Mucosa of rectum (tissue), 2 donors: ENCODE measurements around the gene GALC.

Experiments
- H3K27ac ChIP-seq, 2 donors: one replicate each; pipeline ENCODE4 v1.7.0; 2013; ENCODE audit warnings: inconsistent platforms in 2 of 2, low read depth in 2 of 2, low read length in 2 of 2
- H3K27me3 ChIP-seq, 2 donors: one replicate each; pipeline ENCODE4 v1.7.0; 2013; ENCODE audit warnings: low read length in 2 of 2; ENCODE audit not compliant: control insufficient read depth in 2 of 2, insufficient read depth in 2 of 2
- H3K36me3 ChIP-seq, 2 donors: one replicate each; pipeline ENCODE4 v1.7.0; 2013; ENCODE audit warnings: low read length in 2 of 2; ENCODE audit not compliant: control insufficient read depth in 2 of 2, insufficient read depth in 2 of 2
- H3K4me1 ChIP-seq, 2 donors: one replicate each; pipeline ENCODE4 v1.7.0; 2013; ENCODE audit warnings: low read length in 2 of 2, mild to moderate bottlenecking in 1 of 2; ENCODE audit not compliant: control insufficient read depth in 2 of 2, insufficient read depth in 2 of 2
- H3K4me3 ChIP-seq, 2 donors: one replicate each; pipeline ENCODE4 v1.7.0; 2013; ENCODE audit warnings: low read length in 2 of 2
- H3K9ac ChIP-seq, 2 donors: one replicate each; pipeline ENCODE4 v1.7.0; 2013; ENCODE audit warnings: low read length in 2 of 2, low read depth in 1 of 2, mild to moderate bottlenecking in 1 of 2
- H3K9me3 ChIP-seq, 2 donors: one replicate each; pipeline ENCODE4 v1.7.0; 2013; ENCODE audit warnings: low read length in 2 of 2; ENCODE audit not compliant: control insufficient read depth in 2 of 2
- donor health status: healthy.
- donor health status: Normal muscosa, but diverticular disease.

GALC gene

GRCh38 chr14:87967496-87967895 lies 25.5 kb downstream of the GALC start:
- Histone ChIP-seq H3K9me3 (no peaks in the 10 kb centered on the region), H3K27me3 (no peaks in the 10 kb centered on the region)

DNA sequence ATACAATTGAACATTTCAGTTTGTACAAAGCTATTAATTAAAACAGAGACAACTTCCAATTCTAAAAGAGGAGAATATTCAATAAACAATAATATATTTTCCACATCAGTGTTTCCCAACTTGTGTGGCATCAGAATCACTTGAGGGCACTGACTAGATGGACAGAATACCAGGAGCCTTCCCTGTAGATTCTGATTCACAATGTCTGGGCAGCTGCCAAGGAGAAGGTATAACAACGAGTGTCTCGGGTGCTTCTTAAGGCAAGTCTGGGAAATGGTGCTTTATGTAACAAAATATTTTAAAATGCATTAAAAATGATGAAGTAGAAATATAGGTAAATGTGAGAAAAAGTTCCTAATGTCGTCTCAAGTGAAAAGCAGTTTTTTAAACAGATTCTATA lies 26.2 kb downstream of the GALC start:
- Histone ChIP-seq H3K4me3 (no peak overlapping the region), H3K27ac (no peak overlapping the region), H3K4me1 (peaks cover 0 to 3% of the 10 kb centered on the region in 2 donors), H3K9ac (no peak overlapping the region), H3K36me3 (peaks cover 9 to 19% of the 10 kb centered on the region in 2 donors), H3K27me3 (no peaks in the 10 kb centered on the region), H3K9me3 (no peaks in the 10 kb centered on the region)

More at GRCh38 chr14:87967496-87967895, 25.5 kb downstream of the GALC start:
- Histone ChIP-seq H3K36me3 (peaks cover 6 to 15% of the 10 kb centered on the region in 2 donors), H3K4me1 (peaks cover 0 to 3% of the 10 kb centered on the region in 2 donors), H3K27ac (no peak overlapping the region), H3K4me3 (no peak overlapping the region), H3K9ac (no peak overlapping the region)

GRCh38 chr14:87961246-87961645 lies 31.7 kb downstream of the GALC start:
- H3K9ac ChIP-seq, result no peak overlapping the region
- H3K4me1 ChIP-seq, result peaks cover 0 to 3% of the 10 kb centered on the region in 2 donors
- H3K27ac ChIP-seq, result no peak overlapping the region
- peaks cover 10% of the 10 kb centered on the region in 2 donors for H3K36me3 ChIP-seq
- no peak overlapping the region for H3K4me3 ChIP-seq
- no peaks in the 10 kb centered on the region for H3K27me3 ChIP-seq
- H3K9me3 ChIP-seq, result no peaks in the 10 kb centered on the region

GRCh38 chr14:87960013-87960787 lies 32.8 kb downstream of the GALC start:
- H3K27me3 ChIP-seq, result no peaks in the 10 kb centered on the region
- no peaks in the 10 kb centered on the region for H3K9me3 ChIP-seq
- H3K4me3 ChIP-seq, result no peak overlapping the region
- H3K36me3 ChIP-seq, result peaks cover 10% of the 10 kb centered on the region in 2 donors
- no peak overlapping the region for H3K9ac ChIP-seq
- H3K4me1 ChIP-seq, result no peaks in the 10 kb centered on the region
- H3K27ac ChIP-seq, result no peak overlapping the region

- Histone ChIP-seq H3K4me1 (no peaks in the 10 kb centered on the region), H3K36me3 (no peaks in the 10 kb centered on the region)
These were observed 37.5 kb downstream of the GALC start for GRCh38 chr14:87955501-87955900.

GRCh38 chr14:87952307-87953094 lies 40.5 kb downstream of the GALC start:
- Histone ChIP-seq H3K9me3 (no peaks in the 10 kb centered on the region), H3K27ac (no peak overlapping the region), H3K4me3 (no peak overlapping the region), H3K36me3 (peaks cover 6% of the 10 kb centered on the region in 2 donors), H3K9ac (no peak overlapping the region), H3K4me1 (no peaks in the 10 kb centered on the region), H3K27me3 (no peaks in the 10 kb centered on the region)

More at GRCh38 chr14:87955501-87955900, 37.5 kb downstream of the GALC start:
- no peak overlapping the region for H3K27ac ChIP-seq
- H3K9me3 ChIP-seq, result no peaks in the 10 kb centered on the region
- no peak overlapping the region for H3K4me3 ChIP-seq
- H3K27me3 ChIP-seq, result no peaks in the 10 kb centered on the region
- no peak overlapping the region for H3K9ac ChIP-seq

- H3K36me3 ChIP-seq, result peaks cover 11 to 23% of the 10 kb centered on the region in 2 donors
- H3K9ac ChIP-seq, result no peak overlapping the region
- H3K9me3 ChIP-seq, result no peaks in the 10 kb centered on the region
- H3K27ac ChIP-seq, result no peak overlapping the region
- H3K27me3 ChIP-seq, result no peaks in the 10 kb centered on the region
- H3K4me1 ChIP-seq, result no peaks in the 10 kb centered on the region
- H3K4me3 ChIP-seq, result no peak overlapping the region
These were observed 47.9 kb downstream of the GALC start for GRCh38 chr14:87944987-87945604.

- H3K36me3 ChIP-seq, result peaks cover 9 to 18% of the 10 kb centered on the region in 2 donors
These were observed 52.1 kb downstream of the GALC start for GRCh38 chr14:87940894-87941293.

GRCh38 chr14:87940382-87940781 lies 52.6 kb downstream of the GALC start:
- no peak overlapping the region for H3K9ac ChIP-seq
- no peaks in the 10 kb centered on the region for H3K27me3 ChIP-seq
- H3K9me3 ChIP-seq, result no peaks in the 10 kb centered on the region
- H3K36me3 ChIP-seq, result peaks cover 10 to 18% of the 10 kb centered on the region in 2 donors
- no peak overlapping the region for H3K27ac ChIP-seq
- no peak overlapping the region for H3K4me3 ChIP-seq
- no peaks in the 10 kb centered on the region for H3K4me1 ChIP-seq

More at GRCh38 chr14:87940894-87941293, 52.1 kb downstream of the GALC start:
- H3K4me3 ChIP-seq, result no peak overlapping the region
- no peaks in the 10 kb centered on the region for H3K9me3 ChIP-seq
- H3K27me3 ChIP-seq, result no peaks in the 10 kb centered on the region
- H3K27ac ChIP-seq, result no peak overlapping the region
- no peak overlapping the region for H3K9ac ChIP-seq
- H3K4me1 ChIP-seq, result no peaks in the 10 kb centered on the region

GRCh38 chr14:87935886-87936285 lies 57.1 kb downstream of the GALC start:
- Histone ChIP-seq H3K4me3 (no peak overlapping the region), H3K9ac (no peak overlapping the region), H3K4me1 (no peaks in the 10 kb centered on the region), H3K27me3 (no peaks in the 10 kb centered on the region), H3K9me3 (no peaks in the 10 kb centered on the region), H3K36me3 (peaks cover 8 to 17% of the 10 kb centered on the region in 2 donors), H3K27ac (no peak overlapping the region)
